Activated CD8-positive, alpha-beta memory T cell treated with anti-CD3 and anti-CD28 coated beads, Interleukin-2, amount 50 U/mL, for 24 hours (primary cell): ENCODE measurements around the gene BTN2A1.
"Not testable (repeated sequence)": the region's sequence is repeated elsewhere in the genome, so short reads cannot be mapped to it uniquely, and the experiment has no call there.

Experiments used
- DNase-seq: peaks from one replicate; pipeline ENCODE4 v3.0.0-alpha.2; 2020; ENCODE audit errors: extremely low read depth

BTN2A1 gene

GRCh38 chr6:26493258-26493657 lies 35.5 kb downstream of the BTN2A1 start:
- no peak for DNase-seq

- no peak for DNase-seq
Observed at GRCh38 chr6:26494117-26494516, 36.4 kb downstream of the BTN2A1 start.

GRCh38 chr6:26495281-26495680 lies 37.5 kb downstream of the BTN2A1 start:
- DNase-seq = no peak

- DNase-seq = no peak
Observed at GRCh38 chr6:26497610-26498009, 39.9 kb downstream of the BTN2A1 start.

- DNase-seq = no peak
Observed at GRCh38 chr6:26500102-26500501, 42.3 kb downstream of the BTN2A1 start, which contains the start of gene BTN1A1. TSS of gene BTN1A1 (plus strand) at chr6:26500303. CDS start at chr6:26501287, 984 bp downstream.

- DNase-seq = no peak
Observed at GRCh38 chr6:26501482-26501986, 43.8 kb downstream of the BTN2A1 start.

- no peak for DNase-seq
Observed at GRCh38 chr6:26502165-26502564, 44.4 kb downstream of the BTN2A1 start.

- DNase-seq = no peak
Observed at GRCh38 chr6:26502626-26503025, 44.9 kb downstream of the BTN2A1 start.

GRCh38 chr6:26507658-26508057 lies 49.9 kb downstream of the BTN2A1 start:
- no peak for DNase-seq

GRCh38 chr6:26511033-26511432 lies 53.3 kb downstream of the BTN2A1 start:
- DNase-seq = not testable (repeated sequence)

- DNase-seq = no peak
Observed at GRCh38 chr6:26514984-26515383, 57.2 kb downstream of the BTN2A1 start.

- no peak for DNase-seq
Observed at GRCh38 chr6:26516481-26517427, 59.0 kb downstream of the BTN2A1 start.
